Lower leg skin (tissue), 4 donors: Measurements from ENCODE around the gene LDB2. TPM values are rescaled to one million over a fixed set of nuclear protein-coding genes. Genes with fewer than 3 reads are reported as not detected.

Source experiments
- DNase-seq, 2 donors: peaks; one replicate each; pipeline ENCODE4 v3.0.0-alpha.2; 2019; ENCODE audit warnings: low spot score in 2 of 2
- H3K4me3 ChIP-seq: fragments of 200-600 bp; sonication (generic); 2 replicates; pipeline ENCODE4 v1.5.1; 2017; ENCODE audit warnings: mild to moderate bottlenecking, low read depth; ENCODE audit not compliant: poor library complexity, severe bottlenecking
- POLR2A ChIP-seq, 2 donors: fragments of 450-650 bp; IDR thresholded peaks; one replicate each; pipeline ENCODE4 v1.6.1; 2016 to 2017; ENCODE audit warnings: antibody characterized with exemption in 2 of 2, mild to moderate bottlenecking in 1 of 2, moderate library complexity in 1 of 2
- WGBS, 2 donors: methylation state at CpG; one replicate each; pipeline ENCODE4 v1.1.5; 2018; 5-methylcytosine and 5-hydroxymethylcytosine counted together
- intact Hi-C: fragments of 100-400 bp; cut with DNase I; formaldehyde crosslinking; loops from one replicate; pipeline ENCODE4 v1.15.0; 2023; ENCODE audit warnings: low total_unique reads
- total RNA-seq, 4 donors: library from RNA; depleted of rRNA; stranded (reverse); fragments of >200 nt; gene quantifications; one replicate each; pipeline ENCODE4 v1.1.0, GENCODE V29; 2016
- TF ChIP-seq, protein P1 (sequence below), 3 donors: fragments of 450-650 bp; IDR thresholded peaks; one replicate each; pipeline ENCODE4 v1.5.1; 2016; ENCODE audit warnings: antibody characterized with exemption in 3 of 3, mild to moderate bottlenecking in 3 of 3, moderate library complexity in 2 of 3

The LDB2 gene
- total RNA-seq, 4 donors from 2014 or later, result 5.4 to 14.0 (median 7.8) TPM

DNA sequence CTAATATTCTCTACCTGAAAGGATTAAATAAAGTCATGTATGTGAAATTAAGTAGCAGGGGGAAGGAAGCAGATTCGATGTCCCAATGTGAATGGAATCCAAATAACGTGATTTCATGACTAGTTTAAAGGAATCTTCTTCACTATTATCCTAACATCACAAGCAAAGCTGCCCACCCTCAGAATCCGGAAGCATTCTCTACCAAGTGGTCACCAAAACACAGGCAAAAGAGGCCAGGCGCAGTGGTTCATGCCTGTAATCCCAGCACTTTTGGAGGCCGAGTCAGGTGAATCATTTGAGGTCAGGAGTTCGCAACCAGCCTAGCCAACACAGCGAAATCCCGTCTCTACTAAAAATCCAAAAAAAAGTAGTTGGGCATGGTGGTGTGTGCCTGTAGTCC lies 212.9 kb downstream of the LDB2 start:
- TF ChIP-seq, protein P1, sequence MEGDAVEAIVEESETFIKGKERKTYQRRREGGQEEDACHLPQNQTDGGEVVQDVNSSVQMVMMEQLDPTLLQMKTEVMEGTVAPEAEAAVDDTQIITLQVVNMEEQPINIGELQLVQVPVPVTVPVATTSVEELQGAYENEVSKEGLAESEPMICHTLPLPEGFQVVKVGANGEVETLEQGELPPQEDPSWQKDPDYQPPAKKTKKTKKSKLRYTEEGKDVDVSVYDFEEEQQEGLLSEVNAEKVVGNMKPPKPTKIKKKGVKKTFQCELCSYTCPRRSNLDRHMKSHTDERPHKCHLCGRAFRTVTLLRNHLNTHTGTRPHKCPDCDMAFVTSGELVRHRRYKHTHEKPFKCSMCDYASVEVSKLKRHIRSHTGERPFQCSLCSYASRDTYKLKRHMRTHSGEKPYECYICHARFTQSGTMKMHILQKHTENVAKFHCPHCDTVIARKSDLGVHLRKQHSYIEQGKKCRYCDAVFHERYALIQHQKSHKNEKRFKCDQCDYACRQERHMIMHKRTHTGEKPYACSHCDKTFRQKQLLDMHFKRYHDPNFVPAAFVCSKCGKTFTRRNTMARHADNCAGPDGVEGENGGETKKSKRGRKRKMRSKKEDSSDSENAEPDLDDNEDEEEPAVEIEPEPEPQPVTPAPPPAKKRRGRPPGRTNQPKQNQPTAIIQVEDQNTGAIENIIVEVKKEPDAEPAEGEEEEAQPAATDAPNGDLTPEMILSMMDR (IDR thresholded peaks at IDR 0.05), result no peak
- TF ChIP-seq POLR2A (IDR thresholded peaks at IDR 0.05), result no peak
- intact Hi-C loops, result no loop called here
- no peak overlapping the region for H3K4me3 ChIP-seq
- WGBS, 2 donors, result 88 to 90% methylated on average over 8 of the region's 8 CpGs
- no peak for DNase-seq

DNA sequence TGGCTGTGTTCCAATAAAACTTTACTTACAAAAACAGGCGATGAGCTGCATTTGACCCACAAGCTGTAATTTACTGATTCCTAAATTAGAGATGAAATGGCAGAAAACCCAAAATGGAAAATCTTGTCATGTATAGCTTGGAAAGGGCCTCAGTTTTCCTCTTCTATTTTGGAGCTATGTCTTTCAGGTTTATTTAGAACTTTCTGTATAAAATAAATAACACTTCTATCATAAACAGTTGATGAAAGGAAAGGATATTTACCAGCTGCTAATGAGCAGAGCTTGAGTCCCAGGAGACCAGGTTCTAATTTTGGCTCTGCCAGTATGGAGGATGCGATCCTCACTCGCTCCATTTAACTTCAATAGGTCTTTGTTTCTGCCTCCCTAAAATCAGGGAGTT lies 213.5 kb downstream of the LDB2 start:
- intact Hi-C loops, result no loop called here
- H3K4me3 ChIP-seq, result no peak overlapping the region
- DNase-seq, result no peak
- WGBS, 2 donors, result 77 to 80% methylated on average over 3 of the region's 3 CpGs
- no peak for TF ChIP-seq POLR2A (IDR thresholded peaks at IDR 0.05)
- TF ChIP-seq, protein P1 (IDR thresholded peaks at IDR 0.05), result no peak

DNA sequence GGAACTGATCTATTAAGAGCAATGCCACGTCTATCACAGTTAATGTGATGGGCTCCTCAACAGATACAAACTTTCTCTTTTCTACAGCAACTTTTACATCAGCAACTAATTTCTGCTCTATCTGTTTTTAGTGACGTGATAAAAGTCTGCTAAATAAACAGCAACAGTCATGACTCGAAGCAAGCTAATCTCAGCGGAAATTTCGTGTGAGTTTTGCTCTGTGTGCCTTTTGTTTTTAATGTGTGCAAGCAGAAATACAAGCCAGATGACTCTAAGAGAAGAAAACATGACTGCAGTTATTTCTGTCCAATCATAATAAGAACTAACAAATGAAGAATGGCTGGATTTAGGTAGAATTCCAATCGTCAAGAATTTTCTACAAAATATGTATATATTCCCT lies 214.3 kb downstream of the LDB2 start:
- H3K4me3 ChIP-seq, result no peak overlapping the region
- WGBS, 2 donors, result 43 to 49% methylated on average over 6 of the region's 6 CpGs
- TF ChIP-seq, protein P1 (IDR thresholded peaks at IDR 0.05), result no peak
- intact Hi-C loops, result no loop called here
- DNase-seq, result no peak

DNA sequence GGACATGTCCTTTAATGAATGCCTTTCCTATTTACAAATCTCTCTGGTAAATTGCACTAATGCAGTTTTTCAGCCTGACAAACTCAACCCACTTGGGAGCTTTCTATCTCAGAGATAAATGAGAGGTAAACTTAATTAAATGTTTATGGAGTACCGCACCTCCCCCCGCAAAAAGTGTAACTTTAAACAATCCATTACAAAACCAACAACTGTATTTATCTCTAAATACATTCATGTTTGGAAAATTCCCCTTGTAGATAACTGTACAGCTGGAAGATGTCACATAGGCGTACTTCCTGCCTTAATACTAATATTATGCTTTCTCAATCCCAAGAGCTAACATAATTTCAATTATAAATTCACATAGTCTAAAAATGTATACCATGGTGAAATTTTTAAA lies 215.5 kb downstream of the LDB2 start:
- H3K4me3 ChIP-seq, result no peak overlapping the region
- no peak for DNase-seq
- 88 to 94% methylated on average over 3 of the region's 3 CpGs for WGBS, 2 donors
- no peak for TF ChIP-seq POLR2A (IDR thresholded peaks at IDR 0.05)
- TF ChIP-seq, protein P1 (IDR thresholded peaks at IDR 0.05), result no peak
- intact Hi-C loops, result no loop called here

DNA sequence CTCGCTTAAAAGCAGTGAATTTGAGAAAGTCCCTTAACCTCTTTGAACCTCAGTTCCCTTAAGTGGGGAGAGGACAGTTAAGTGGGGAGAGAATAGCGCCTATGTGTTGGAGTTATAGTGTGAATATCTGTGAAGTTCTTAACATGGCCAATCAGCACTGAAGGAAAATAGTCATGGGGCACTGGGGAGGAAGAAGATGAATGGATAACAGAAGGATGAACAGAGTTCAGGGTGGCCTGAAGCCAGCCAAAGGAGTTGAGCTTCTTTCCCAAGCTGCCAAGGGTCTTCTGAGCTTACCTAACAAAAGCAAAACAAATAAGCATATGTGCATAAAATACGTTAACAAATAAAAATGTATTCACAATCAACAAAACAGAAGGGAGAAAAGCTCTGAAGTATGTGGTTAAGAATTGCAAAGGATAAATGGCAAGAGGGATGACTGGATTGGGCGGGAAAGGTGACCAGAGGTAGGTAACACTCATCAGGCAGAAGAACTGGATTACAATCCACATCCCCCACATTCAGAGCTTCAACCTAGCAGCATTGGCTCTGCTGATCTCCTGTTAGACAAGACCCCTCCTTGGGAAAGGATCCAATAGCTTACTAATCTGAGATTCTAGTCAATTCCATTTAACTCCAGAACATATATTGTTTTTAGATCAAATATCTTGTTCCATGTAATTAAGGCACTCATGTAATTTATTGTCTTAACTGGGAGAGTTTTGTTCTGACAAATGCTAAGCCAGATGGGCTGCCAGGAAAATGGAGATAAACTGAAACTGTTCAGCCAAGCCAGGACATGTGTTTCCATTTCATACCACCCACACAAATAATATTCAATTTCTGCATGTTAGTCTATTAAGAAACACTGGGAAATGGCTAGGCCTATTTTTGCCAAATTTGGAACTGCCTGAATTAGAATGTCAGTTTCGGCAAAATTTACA lies 221.2 kb downstream of the LDB2 start:
- 81 to 82% methylated on average over 5 of the region's 5 CpGs for WGBS, 2 donors

More for the DNA sequence above, 221.2 kb downstream of the LDB2 start:
- DNase-seq, result no peak
- H3K4me3 ChIP-seq, result no peak overlapping the region
- intact Hi-C loops, result no loop called here
- TF ChIP-seq, protein P1 (IDR thresholded peaks at IDR 0.05), result no peak
- TF ChIP-seq POLR2A (IDR thresholded peaks at IDR 0.05), result no peak
